ENCODE results near the gene ATAD3C.
A peak's percentile ranks its signal among the peaks of the same experiment; 100 is the strongest.
"Not testable (repeated sequence)": the region's sequence is repeated elsewhere in the genome, so short reads cannot be mapped to it uniquely, and the experiment has no call there.

Gene ATAD3C

GRCh38 chr1:1495461-1495975, 46.0 kb downstream of the ATAD3C start:
- not testable (repeated sequence) for H3K4me1 Mint-ChIP-seq (ENCODE audit: low read depth)

DNA sequence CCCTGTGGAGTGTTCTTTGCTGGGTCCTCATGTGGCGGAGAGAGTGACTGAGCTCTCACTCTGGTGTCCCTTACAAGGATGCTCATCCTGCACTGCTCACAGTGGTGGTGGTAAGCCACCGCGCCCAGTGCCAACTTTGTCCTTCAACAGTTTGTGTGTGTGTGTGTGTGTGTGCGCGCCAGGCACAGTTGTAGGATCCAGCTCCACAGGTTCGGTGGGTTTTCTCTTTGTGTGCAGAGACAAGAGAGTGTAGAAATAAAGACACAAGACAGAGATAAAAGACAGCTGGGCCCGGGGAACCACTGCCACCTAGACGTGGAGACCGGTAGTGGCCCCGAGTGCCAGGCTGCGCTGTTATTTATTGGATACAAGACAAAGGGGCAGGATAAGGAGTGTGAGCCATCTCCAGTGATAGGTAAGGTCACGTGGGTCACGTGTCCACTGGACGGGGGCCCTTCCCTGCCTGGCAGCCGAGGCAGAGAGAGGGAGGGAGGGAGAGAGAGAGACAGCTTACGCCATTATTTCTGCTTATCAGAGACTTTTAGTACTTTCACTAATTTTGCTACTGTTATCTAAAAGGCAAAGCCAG, 55.4 kb downstream of the ATAD3C start:
- DNase-seq (ENCODE audit: low spot score) = peak; percentile 73
- Mint-ChIP-seq H3K27ac (peak overlapping the region; percentile 92), H3K4me3 (peak overlapping the region; percentile 74)
- H3K4me1 Mint-ChIP-seq (ENCODE audit: low read depth); H3K9me3 Mint-ChIP-seq; H3K27me3 Mint-ChIP-seq (ENCODE audit: low read depth); H3K36me3 Mint-ChIP-seq (ENCODE audit: low read depth): not testable (repeated sequence)

More at GRCh38 chr1:1495461-1495975, 46.0 kb downstream of the ATAD3C start:
- not testable (repeated sequence) for H3K27me3 Mint-ChIP-seq (ENCODE audit: low read depth); H3K27ac Mint-ChIP-seq; DNase-seq (ENCODE audit: low spot score); H3K4me3 Mint-ChIP-seq; H3K9me3 Mint-ChIP-seq
- H3K36me3 Mint-ChIP-seq (ENCODE audit: low read depth) = peaks cover 30% of the 10 kb centered on the region

- H3K9me3 Mint-ChIP-seq; H3K36me3 Mint-ChIP-seq (ENCODE audit: low read depth); H3K27me3 Mint-ChIP-seq (ENCODE audit: low read depth); H3K4me1 Mint-ChIP-seq (ENCODE audit: low read depth): not testable (repeated sequence)
- Mint-ChIP-seq H3K4me3 (peak overlapping the region; percentile 74), H3K27ac (peak overlapping the region; percentile 92)
- DNase-seq (ENCODE audit: low spot score) = peak; percentile 33
Observed at GRCh38 chr1:1505366-1505798, 55.9 kb downstream of the ATAD3C start.

GRCh38 chr1:1505801-1506200, 56.3 kb downstream of the ATAD3C start:
- Mint-ChIP-seq H3K4me3 (peak overlapping the region; percentile 47), H3K27ac (peak overlapping the region; percentile 73)
- not testable (repeated sequence) for H3K9me3 Mint-ChIP-seq; DNase-seq (ENCODE audit: low spot score); H3K27me3 Mint-ChIP-seq (ENCODE audit: low read depth); H3K4me1 Mint-ChIP-seq (ENCODE audit: low read depth); H3K36me3 Mint-ChIP-seq (ENCODE audit: low read depth)

- H3K27me3 Mint-ChIP-seq (ENCODE audit: low read depth) = no peaks in the 10 kb centered on the region
- no peaks in the 10 kb centered on the region for H3K9me3 Mint-ChIP-seq
- peaks cover 14% of the 10 kb centered on the region for H3K4me1 Mint-ChIP-seq (ENCODE audit: low read depth)
- no peaks in the 10 kb centered on the region for H3K36me3 Mint-ChIP-seq (ENCODE audit: low read depth)
- no peak overlapping the region for H3K4me3 Mint-ChIP-seq
- H3K27ac Mint-ChIP-seq = no peak overlapping the region
- no peak for DNase-seq (ENCODE audit: low spot score)
Observed at GRCh38 chr1:1507305-1507704, 57.8 kb downstream of the ATAD3C start.

DNA sequence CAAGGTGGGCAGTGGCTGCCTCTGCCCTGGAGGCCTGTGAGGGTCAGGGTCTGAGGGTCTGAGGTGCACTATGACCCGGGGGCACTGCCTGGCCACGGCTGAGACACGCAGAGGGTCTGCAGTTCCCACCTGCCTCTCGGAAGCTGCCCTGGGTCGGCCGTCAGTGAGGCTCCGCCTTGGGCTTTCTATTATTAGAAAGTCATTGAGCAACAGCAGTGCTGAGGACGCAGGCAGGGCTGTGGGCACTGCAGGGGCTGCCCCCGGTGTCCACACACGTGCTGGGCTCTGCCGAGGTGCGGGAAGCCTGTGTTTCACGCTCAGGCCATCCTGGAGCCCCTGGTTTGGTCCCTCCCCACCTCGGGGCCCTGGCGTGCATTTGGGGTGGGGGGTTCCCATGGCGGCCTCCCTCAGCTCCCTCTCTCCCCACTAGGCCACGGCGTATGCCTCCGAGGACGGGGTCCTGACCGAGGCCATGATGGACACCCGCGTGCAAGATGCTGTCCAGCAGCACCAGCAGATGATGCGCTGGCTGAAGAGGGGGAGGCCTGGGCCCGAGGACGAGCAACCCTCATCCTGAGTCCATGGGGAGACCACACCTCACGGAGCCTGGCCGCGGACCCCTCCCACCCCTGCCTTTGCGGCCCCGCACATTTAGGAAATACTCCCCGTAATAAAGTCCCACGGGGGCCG, 59.4 kb downstream of the ATAD3C start:
- H3K4me3 Mint-ChIP-seq; H3K27me3 Mint-ChIP-seq (ENCODE audit: low read depth); H3K27ac Mint-ChIP-seq; H3K36me3 Mint-ChIP-seq (ENCODE audit: low read depth); H3K9me3 Mint-ChIP-seq; DNase-seq (ENCODE audit: low spot score): not testable (repeated sequence)
- peaks cover 14% of the 10 kb centered on the region for H3K4me1 Mint-ChIP-seq (ENCODE audit: low read depth)

- not testable (repeated sequence) for H3K27ac Mint-ChIP-seq; DNase-seq (ENCODE audit: low spot score); H3K9me3 Mint-ChIP-seq; H3K36me3 Mint-ChIP-seq (ENCODE audit: low read depth); H3K4me3 Mint-ChIP-seq; H3K27me3 Mint-ChIP-seq (ENCODE audit: low read depth)
- peaks cover 14% of the 10 kb centered on the region for H3K4me1 Mint-ChIP-seq (ENCODE audit: low read depth)
Observed at GRCh38 chr1:1509465-1509850, 60.0 kb downstream of the ATAD3C start.

DNA sequence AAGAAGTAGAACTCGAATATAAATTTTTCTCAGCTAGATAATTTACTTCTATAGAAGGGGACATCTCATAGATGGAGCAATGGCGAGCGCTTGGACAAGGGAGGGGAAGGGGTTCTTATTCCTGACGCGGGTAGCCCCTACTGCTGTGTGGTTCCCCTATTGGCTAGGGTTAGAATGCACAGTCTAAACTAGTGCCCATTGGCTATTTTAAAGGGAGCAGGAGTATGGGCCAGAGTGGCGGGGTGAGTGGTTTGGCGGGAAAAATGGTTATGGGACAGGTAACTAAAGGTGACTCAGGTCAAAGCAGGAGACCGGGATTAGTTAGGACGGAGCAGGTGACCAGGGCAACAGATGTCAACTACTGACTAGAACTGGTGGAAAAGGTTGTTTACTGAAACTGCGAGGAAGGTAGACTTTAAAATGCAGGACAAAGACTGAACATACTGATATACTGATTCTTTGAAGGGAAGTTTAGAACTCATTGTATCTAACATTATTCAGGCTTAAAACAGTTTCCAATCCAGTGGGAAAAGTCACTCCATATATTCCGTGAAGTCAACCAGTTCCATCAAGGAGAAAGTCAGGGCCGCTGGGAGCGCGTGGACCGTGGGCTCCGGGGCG, 61.5 kb downstream of the ATAD3C start:
- peaks cover 7% of the 10 kb centered on the region for H3K4me1 Mint-ChIP-seq (ENCODE audit: low read depth)
- peak overlapping the region; percentile 90 for H3K27ac Mint-ChIP-seq
- no peaks in the 10 kb centered on the region for H3K27me3 Mint-ChIP-seq (ENCODE audit: low read depth)
- H3K36me3 Mint-ChIP-seq (ENCODE audit: low read depth) = no peaks in the 10 kb centered on the region
- peak; percentile 12 for DNase-seq (ENCODE audit: low spot score)
- peak overlapping the region; percentile 86 for H3K4me3 Mint-ChIP-seq
- no peaks in the 10 kb centered on the region for H3K9me3 Mint-ChIP-seq

GRCh38 chr1:1511533-1512285, 62.2 kb downstream of the ATAD3C start, which contains the start of gene ATAD3A:
Gene ATAD3A, plus strand, starts transcription at chr1:1512162. Its CDS starts 107 bp downstream, at chr1:1512269.
- Mint-ChIP-seq H3K4me1 (ENCODE audit: low read depth) (peaks cover 6% of the 10 kb centered on the region), H3K4me3 (peak within 1 kb of the TSS; percentile 87), H3K9me3 (no peaks in the 10 kb centered on the region), H3K27me3 (ENCODE audit: low read depth) (no peaks in the 10 kb centered on the region), H3K36me3 (ENCODE audit: low read depth) (no peaks in the 10 kb centered on the region), H3K27ac (peak within 1 kb of the TSS; percentile 90)
- peak; percentile 97 for DNase-seq (ENCODE audit: low spot score)

GRCh38 chr1:1512425-1512824, 62.9 kb downstream of the ATAD3C start:
- DNase-seq (ENCODE audit: low spot score) = peak; percentile 33
- H3K27ac Mint-ChIP-seq = peak overlapping the region; percentile 60
- not testable (repeated sequence) for H3K4me1 Mint-ChIP-seq (ENCODE audit: low read depth)

GRCh38 chr1:1513675-1514074, 64.2 kb downstream of the ATAD3C start:
- H3K27me3 Mint-ChIP-seq (ENCODE audit: low read depth); H3K36me3 Mint-ChIP-seq (ENCODE audit: low read depth); H3K4me1 Mint-ChIP-seq (ENCODE audit: low read depth); H3K9me3 Mint-ChIP-seq; DNase-seq (ENCODE audit: low spot score): not testable (repeated sequence)
- peak overlapping the region; percentile 70 for H3K27ac Mint-ChIP-seq
- peak overlapping the region; percentile 75 for H3K4me3 Mint-ChIP-seq

More at GRCh38 chr1:1512425-1512824, 62.9 kb downstream of the ATAD3C start:
- not testable (repeated sequence) for H3K9me3 Mint-ChIP-seq; H3K27me3 Mint-ChIP-seq (ENCODE audit: low read depth); H3K36me3 Mint-ChIP-seq (ENCODE audit: low read depth)
- H3K4me3 Mint-ChIP-seq = peak overlapping the region; percentile 79

DNA sequence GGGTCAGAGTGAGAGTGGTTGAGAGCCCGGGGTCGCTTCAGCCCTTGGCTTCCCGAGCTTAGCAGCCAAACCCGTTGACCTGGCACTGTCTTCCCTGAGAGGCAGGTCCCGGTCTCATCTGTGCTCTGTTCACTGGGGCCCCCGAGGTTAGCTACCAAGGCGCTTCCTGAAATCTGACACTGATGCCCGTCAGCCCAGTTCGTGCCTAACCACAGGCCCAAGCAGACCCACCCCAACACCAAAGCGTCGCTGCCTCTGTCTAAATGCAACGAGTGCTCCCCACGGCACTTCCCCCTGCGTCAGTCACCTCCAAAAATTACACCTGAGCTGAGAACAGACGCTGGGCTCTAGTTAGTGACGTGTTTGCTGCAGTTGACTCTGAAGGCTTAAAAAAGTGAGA, 64.9 kb downstream of the ATAD3C start:
- DNase-seq (ENCODE audit: low spot score); H3K27ac Mint-ChIP-seq; H3K36me3 Mint-ChIP-seq (ENCODE audit: low read depth); H3K4me3 Mint-ChIP-seq; H3K4me1 Mint-ChIP-seq (ENCODE audit: low read depth); H3K27me3 Mint-ChIP-seq (ENCODE audit: low read depth); H3K9me3 Mint-ChIP-seq: not testable (repeated sequence)

DNA sequence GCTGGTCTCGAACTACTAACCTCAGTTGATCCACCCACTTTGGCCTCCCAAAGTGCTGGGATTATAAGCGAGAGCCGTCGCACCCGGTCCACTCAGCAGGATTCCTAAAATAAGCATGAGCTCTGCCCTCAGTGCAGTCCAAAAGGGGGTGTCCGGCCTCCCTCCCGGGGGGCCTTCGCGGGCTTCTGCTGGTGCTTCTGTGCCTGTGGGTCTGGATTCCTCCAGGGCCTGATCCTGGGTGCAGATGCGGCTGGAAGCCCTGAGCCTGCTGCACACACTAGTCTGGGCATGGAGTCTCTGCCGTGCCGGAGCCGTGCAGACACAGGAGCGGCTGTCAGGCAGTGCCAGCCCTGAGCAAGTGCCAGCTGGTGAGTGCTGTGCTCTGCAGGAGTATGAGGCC, 67.4 kb downstream of the ATAD3C start:
- not testable (repeated sequence) for H3K4me1 Mint-ChIP-seq (ENCODE audit: low read depth); H3K27me3 Mint-ChIP-seq (ENCODE audit: low read depth); H3K36me3 Mint-ChIP-seq (ENCODE audit: low read depth); H3K4me3 Mint-ChIP-seq; H3K9me3 Mint-ChIP-seq; H3K27ac Mint-ChIP-seq; DNase-seq (ENCODE audit: low spot score)
